AG09319 (cell line): ENCODE measurements around the gene MOB2.

ENCODE experiments used
- DNase-seq: peaks from one replicate; pipeline ENCODE4 v3.0.0-alpha.2; 2010; ENCODE audit warnings: low read depth; ENCODE audit errors: extremely low read depth
- CTCF ChIP-seq: IDR thresholded peaks from 2 replicates; pipeline ENCODE4 v1.5.1; 2011; ENCODE audit warnings: low read depth, mild to moderate bottlenecking, inconsistent platforms, low read length, moderate library complexity

The MOB2 gene

GRCh38 chr11:1446623-1447022 is 40.0 kb downstream of the MOB2 start:
- DNase-seq, result no peak
- TF ChIP-seq CTCF, result no peak

- no peak for DNase-seq
- no peak for TF ChIP-seq CTCF
Measured at GRCh38 chr11:1445741-1446445, 40.7 kb downstream of the MOB2 start.

GRCh38 chr11:1444823-1445422 is 41.7 kb downstream of the MOB2 start:
- no peak for TF ChIP-seq CTCF
- DNase-seq, result no peak

- no peak for DNase-seq
- TF ChIP-seq CTCF, result no peak
Measured at GRCh38 chr11:1444321-1444720, 42.3 kb downstream of the MOB2 start.

- no peak for DNase-seq
- no peak for TF ChIP-seq CTCF
Measured at GRCh38 chr11:1443737-1444136, 42.8 kb downstream of the MOB2 start.

DNA sequence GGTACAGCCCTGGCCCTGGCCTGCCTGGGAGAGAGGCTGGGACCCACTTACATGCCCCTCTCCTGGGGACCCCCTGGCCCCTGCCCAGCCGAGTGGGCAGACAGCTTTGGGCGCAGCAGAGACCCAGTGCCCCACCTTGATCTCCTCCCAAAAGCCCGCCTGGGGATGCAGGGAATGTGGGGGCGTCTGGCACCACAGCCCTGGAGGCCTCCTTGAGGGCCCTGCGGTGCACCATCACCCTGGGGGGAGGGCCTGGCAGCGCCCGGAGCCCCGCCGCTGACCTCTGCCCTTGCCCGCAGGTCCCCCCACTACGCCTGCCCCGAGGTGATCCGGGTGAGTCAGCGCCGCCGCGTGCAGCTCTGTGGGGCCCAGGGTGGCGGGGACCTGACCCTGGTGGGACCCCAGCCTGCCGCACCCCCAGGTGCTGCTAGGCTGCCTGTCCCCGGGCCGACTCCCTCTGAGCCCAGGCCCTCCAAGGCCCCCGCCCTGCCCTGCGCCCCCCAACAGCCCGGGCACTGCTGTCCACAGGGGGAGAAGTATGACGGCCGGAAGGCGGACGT is 43.7 kb downstream of the MOB2 start:
- DNase-seq, result no peak
- TF ChIP-seq CTCF, result no peak

DNA sequence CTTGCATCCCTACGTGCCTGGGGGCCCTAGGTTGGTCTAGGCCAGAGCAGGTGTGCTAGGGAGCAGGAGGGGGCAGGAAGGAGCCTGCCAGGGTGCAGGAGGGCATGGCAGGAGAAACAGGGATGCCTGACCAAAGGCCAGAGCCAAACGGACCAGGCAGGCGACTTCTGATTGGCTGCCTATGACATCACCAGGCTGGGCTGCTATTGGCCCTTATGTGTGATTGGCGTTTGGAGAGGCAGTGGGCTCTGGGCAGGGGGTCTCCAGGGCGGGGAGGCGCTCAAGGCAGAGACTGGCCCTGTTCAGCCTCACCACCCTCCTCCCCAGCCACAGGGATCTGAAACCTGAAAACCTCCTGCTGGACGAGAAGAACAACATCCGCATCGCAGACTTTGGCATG is 44.4 kb downstream of the MOB2 start:
- TF ChIP-seq CTCF, result no peak
- no peak for DNase-seq
